ENCODE measurements around the gene PNPLA5.

The PNPLA5 gene

DNA sequence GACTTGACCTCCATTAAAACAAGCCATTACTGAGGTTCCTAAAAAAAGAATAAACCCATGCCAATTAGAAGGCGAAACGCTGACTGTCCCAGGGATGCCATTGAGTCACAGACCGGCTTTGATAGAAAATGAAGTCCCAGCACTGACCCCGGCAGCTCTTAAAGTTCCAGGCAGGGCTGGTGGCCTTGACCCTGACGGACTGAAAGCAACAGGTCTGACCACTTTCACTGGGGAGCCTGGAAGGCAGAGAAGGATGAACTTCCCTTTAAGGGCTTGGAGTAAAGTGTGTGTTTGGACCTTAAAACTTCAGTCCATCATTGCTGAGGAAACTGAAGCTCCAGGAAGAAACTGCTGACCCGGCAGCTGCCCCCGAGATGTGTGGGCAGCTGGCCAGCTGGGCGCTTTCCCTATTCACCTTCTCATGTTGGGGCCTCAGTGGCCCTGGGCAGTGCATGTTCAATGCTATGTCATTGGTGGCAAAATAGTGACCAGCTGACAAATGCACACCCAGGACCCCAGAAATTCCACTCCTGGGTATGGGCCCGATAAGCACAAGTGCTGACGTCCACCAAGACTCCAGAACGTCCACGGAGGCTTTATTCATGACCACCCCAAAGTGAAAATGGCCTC is 60.8 kb downstream of the PNPLA5 start:
- no peak overlapping the region for H3K4me3 ChIP-seq (ENCODE audit: low read depth, low read length)
- TF ChIP-seq, protein P1, sequence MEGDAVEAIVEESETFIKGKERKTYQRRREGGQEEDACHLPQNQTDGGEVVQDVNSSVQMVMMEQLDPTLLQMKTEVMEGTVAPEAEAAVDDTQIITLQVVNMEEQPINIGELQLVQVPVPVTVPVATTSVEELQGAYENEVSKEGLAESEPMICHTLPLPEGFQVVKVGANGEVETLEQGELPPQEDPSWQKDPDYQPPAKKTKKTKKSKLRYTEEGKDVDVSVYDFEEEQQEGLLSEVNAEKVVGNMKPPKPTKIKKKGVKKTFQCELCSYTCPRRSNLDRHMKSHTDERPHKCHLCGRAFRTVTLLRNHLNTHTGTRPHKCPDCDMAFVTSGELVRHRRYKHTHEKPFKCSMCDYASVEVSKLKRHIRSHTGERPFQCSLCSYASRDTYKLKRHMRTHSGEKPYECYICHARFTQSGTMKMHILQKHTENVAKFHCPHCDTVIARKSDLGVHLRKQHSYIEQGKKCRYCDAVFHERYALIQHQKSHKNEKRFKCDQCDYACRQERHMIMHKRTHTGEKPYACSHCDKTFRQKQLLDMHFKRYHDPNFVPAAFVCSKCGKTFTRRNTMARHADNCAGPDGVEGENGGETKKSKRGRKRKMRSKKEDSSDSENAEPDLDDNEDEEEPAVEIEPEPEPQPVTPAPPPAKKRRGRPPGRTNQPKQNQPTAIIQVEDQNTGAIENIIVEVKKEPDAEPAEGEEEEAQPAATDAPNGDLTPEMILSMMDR (IDR thresholded peaks at IDR 0.05; ENCODE audit: borderline replicate concordance, insufficient read depth, low read depth, low read length): no peak

DNA sequence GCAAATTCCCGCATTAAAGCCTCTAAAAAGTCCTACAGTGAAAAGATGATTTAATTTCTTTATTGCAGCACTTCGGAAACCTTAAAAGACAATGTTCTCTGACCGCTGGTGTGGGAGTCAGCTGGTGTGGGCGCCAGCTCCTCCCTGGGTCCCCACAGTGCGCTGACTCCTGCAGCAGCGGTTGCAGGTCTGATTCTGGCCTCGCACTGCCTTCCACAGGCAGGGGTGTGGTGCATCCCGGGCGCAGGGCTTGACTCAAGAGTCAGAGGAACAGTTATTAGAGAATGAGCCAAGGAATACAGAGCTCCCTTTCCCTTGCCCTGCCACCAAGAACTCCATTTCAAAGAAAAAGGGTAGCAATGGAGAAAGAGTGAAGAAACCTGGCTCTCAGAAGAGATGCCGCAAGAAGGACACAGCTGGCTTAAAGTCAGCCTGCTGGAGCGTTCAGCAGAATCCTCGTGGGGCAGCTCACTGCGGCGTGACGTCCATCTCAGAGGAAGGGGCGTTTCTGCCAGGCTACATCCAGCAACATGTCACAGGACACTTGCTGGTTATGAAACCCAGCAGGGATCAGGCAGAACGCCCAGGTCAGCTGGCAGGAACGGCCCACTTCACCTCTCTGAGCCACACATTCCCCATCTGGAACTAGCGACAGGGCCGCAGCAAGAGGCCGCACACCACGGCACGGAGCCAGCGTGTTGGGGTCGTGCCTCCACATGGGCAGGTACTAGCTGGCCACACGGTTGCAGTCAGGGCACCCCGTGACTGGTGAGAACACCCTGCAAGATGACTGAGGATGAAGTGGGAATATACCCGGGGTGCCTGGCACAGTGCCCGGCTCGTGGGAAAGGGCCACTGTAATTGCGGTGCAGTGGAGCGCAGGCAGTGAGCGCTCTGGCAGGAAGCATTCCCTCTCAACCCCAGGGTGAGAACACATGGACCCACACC is 61.6 kb downstream of the PNPLA5 start:
- TF ChIP-seq, protein P1 (IDR thresholded peaks at IDR 0.05; ENCODE audit: borderline replicate concordance, insufficient read depth, low read depth, low read length): no peak
- no peak overlapping the region for H3K4me3 ChIP-seq (ENCODE audit: low read depth, low read length)

Measured in GM12875 (cell line).